NCI-H2227 (cell line): ENCODE results near the gene PDE1C.

Experiments used
- DNase-seq: peaks from one replicate; lab custom pipeline; 2025; ENCODE audit not compliant: unreplicated experiment; lab: John Stamatoyannopoulos, UW

The PDE1C gene

DNA sequence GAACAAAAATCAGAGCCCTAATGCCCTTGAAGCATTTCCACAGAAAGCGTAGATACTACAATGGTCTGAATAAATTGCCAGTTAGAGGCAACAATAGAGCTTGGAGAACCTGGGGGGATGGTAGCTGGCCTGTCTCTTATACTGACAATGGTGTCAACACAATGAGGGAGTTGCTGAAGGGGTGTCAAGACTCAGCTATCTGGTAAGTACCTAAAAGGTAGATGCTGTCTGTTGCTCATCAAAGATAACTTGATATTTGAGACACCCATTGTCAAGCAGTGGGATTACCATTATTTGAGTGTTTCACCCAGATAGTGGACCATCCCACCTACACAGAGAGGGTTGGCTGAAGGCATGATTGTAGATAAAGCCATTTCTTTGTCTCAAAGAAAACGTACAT, 72.8 kb downstream of the PDE1C start:
- no peak for DNase-seq

- DNase-seq, result no peak
Measured at GRCh38 chr7:31995134-31995533, 75.1 kb downstream of the PDE1C start.

- DNase-seq, result no peak
Measured at GRCh38 chr7:31991846-31992245, 78.4 kb downstream of the PDE1C start.

- no peak for DNase-seq
Measured at GRCh38 chr7:31991406-31991805, 78.8 kb downstream of the PDE1C start.

DNA sequence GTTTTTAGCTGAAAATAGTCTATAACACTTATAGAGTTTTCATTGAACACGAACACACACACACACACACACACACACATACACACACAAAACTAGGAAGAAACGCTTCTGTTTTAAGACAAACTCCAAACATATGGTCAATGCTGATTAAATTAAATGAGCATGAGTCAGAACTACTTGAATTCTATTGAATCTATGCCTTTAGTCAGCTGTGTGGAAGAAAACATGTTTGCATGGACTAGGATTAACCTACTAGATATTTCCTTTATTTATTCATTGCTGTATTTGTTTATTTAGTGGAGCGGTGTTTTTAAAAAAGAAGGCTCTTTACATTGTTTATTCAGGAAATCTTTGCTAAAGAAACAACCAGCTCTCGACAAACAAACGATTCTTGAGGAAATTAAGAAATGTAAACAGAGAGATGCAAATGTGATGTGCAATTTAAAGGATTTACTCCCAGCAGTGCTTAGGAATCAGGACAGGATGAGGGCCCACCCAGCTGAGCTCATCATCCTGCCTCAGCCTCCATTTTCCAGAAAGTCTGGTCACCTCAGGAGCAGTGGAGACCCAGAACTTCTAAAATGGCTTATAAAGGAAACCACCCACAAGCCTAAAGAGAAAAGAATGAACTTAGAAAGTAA, 83.2 kb downstream of the PDE1C start:
- DNase-seq, result no peak

DNA sequence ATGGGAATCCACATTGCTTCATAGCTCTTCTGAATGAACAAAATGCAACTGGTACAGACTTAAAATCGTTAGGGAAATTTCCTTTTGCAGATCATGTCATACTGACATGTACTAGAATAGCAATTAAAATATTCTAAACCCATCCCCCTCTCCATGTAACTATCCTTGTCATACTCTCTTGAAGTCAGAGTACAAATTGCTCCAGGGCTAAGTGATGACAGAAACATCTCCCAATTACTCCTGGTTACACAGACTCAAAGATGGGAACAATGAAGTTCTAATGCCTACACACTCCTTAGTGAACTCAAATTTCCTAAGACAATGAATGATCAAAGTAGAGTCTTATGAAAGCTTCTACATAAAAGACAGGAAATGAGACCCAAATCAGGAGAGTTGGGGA, 87.2 kb downstream of the PDE1C start:
- no peak for DNase-seq

DNA sequence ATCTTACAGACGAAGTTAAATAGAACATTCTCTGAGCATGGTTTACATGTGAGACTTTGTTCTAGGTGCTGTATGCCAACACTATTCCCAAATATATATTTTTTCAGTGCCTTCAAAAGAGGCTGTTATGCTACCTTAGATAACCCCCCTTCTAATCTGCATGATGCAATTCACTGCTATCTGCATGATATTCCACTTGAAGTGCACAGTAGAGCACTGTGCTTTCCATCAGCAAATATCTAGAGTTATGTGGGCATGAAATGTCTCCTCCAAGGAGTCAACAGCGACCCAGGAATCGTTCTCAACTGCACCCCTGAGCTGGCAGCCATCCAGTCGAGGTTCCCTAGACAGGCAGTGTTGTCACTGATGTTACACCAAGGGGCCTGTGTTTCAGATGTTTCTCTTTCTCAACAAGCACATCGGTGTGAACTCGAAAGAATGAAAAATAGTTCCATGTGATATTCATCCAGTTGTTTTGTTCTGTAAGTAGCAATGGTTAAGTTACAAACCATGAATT, 88.3 kb downstream of the PDE1C start:
- DNase-seq, result no peak

DNA sequence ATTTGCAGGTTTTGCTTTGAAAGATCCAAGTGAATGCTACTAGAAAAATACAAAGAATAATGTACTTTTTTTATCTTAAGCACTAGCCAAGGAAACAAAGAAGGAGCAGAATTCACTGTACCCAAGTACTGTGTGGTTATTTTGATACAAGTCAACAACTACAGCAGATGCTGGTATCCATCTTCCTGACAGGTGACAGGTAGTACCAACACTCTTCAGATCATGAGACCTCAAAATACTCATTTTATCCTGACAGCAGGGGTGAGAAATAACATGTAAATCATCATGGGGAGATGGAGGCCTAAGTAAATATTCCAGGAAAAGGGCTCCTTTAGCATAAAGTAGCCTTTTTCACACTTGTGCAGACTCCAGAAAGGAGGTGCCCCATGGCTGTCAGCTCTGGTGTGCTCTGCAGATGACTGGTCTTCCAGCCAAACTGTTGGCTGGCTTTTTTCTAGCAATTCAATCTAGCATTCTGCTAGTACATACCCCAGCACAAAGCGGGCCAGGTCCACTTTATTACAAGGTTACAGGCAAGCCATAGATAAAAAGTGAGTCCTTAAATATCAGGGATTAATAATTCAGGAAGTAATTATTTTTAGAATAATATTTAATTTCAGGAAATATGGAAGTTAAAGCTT, 90.4 kb downstream of the PDE1C start:
- DNase-seq, result no peak

DNA sequence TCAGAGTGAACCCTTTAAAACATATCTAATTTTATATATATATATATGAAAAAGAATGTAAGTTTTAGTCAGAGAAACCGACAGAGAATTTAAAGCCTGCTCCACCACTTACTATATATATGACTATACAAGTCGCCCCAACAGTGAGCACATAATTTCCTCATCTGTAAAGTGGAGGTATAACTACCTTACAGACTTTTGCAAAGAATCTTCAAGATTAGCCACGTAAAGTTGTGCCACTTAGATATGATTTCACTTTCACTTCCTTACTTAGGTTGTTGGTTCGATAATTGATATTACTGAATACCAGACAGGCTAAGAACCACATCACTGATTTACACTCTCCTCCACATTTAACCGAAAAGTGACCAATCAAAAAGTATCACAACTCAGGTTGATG, 94.7 kb downstream of the PDE1C start:
- DNase-seq, result no peak

- DNase-seq, result no peak
Measured at GRCh38 chr7:31974351-31974750, 95.9 kb downstream of the PDE1C start.

DNA sequence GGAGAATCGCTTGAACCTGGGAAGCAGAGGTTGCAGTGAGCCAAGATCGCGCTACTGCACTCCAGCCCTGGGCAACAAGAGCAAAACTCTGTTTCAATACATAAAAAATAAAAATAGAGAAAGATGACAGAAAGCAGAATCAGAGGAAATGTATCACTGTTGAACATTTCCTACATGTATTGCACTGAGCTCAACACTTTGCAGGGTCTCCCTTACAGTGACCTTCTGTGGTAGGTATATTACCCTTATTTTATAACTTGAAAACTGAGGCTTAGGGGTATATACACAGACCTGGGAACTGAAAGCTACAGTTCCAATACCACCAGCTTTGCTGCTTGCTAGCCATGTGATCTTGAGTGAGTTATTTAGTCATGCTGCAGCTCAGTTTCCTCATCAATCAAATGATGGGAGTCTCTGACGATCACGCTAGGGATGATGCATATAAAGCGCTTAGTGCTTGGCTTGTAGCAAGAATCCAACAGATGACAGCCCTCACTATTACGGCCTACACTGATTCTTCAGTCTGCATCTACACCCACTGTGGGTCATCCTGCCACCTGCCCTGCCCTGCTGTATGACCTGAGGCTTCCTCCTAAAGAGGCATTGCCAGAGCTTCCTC, 99.0 kb downstream of the PDE1C start:
- DNase-seq, result no peak

GRCh38 chr7:31970501-31970900, 99.7 kb downstream of the PDE1C start:
- no peak for DNase-seq

DNA sequence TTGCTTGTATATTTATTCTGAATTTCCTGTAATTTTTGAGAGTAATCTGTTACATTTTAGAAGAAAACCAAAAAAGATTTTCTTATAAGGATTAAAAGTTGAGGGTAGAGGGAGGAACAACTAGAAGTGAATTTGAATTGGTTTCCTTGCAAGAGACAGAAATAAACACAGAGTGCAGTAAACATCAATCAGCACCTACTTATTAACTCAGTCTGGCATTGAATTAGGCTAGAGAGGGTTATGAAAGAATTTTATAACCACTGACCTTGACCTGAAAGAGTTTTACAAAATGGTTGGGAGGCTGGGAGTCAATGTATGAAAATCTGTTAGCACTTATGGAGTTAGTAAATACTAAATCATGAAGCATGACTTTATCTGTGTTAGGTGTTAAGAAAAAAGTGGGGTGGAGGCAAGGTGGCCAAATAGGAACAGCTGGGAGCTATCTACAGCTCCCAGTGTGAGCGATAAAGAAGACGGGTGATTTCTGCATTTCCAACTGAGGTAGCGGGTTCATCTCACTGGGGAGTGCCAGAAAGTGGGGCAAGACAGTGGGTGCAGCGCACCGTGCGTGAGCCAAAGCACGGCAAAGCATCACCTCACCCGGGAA, 106.5 kb downstream of the PDE1C start:
- DNase-seq, result no peak

- no peak for DNase-seq
Measured at GRCh38 chr7:31962246-31962645, 108.0 kb downstream of the PDE1C start.

DNA sequence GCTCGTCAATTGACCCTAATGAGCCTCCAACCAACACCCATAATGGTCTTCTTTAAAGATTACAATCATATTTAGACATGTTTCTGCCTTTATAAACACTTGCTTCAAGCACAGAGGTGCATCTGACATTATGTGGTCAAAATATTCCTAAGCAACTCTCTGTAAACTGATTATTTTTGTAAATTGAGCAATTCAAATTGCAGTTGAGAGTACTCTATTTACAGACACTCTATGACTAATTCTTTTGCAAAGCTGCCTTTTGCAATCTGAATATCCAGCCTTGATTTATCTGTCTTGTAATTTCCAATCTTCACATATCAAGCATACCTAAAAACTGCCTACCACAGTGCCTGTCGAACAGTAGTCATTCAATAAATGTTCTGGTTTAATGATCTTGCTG, 112.0 kb downstream of the PDE1C start:
- DNase-seq, result no peak

DNA sequence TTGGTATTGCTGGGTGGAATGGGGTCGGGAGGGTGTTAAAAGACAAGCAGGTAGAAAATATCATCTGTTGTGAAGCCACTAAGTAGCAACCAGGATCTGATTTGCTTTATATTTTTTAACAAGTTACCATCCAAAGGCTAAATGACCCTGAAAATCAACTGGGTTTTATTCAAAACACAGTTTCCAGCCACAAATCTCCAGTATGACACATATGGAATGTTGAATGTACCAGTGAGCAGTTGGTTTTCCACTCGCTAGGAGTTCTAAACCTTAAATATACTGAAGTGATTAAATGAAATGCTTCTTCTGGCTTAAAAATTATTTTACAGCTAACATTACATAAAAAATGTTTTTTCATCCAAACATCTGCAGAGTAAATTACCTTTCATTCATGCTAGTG, 112.5 kb downstream of the PDE1C start:
- no peak for DNase-seq

GRCh38 chr7:31957090-31957720, 113.0 kb downstream of the PDE1C start:
- no peak for DNase-seq

- no peak for DNase-seq
Measured at GRCh38 chr7:31955641-31956040, 114.6 kb downstream of the PDE1C start.

DNA sequence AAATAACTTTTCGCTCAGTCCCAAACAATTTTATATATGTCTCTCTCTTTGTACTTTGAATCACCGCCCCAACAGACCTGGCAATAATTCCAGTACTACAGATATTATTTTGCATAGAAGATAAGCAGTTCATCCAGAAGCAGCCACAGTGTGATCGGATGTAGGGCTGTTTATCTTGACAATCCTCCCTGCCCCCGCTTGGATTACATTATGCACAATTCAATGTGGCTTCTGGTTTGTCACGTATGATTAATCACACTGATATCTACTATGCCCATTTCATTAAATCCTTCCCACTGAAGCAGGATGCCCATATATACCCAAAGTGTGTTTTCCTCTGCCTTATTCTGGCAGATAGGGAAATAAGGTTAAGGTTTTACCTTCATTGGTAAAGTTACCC, 115.2 kb downstream of the PDE1C start:
- no peak for DNase-seq

GRCh38 chr7:31954500-31954899, 115.7 kb downstream of the PDE1C start:
- DNase-seq, result no peak

DNA sequence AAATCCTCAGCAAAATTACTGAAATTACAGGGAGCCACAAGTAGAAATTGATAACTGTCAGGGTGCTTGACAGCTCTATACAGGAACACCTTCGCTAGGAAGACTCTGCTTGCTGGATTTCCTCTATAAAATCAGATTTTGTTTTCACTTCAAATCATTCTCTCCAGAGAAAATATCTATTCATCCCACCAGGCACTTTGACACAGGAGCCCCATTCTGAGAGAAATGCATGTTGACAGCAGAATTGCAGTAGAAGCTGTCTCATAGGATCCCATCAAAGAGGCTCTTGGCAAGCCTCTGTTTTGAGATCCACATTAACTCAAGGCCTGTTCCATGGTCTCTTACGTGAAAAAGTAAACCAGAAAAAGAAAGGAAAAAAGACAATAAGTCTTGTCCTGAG, 116.8 kb downstream of the PDE1C start:
- DNase-seq, result no peak
